PC-9 (cell line): ENCODE results near the gene SYT3.

Experiments
- CTCF ChIP-seq: fragments of 200-600 bp; sonication (generic); conservative IDR thresholded peaks from 2 replicates; pipeline ENCODE4 v1.6.1; 2017; ENCODE audit warnings: mixed run types, antibody characterized with exemption, mild to moderate bottlenecking, moderate library complexity
- EZH2 ChIP-seq: fragments of 200-600 bp; sonication (generic); IDR thresholded peaks from 2 replicates; pipeline ENCODE4 v1.8.0; 2017; ENCODE audit warnings: antibody characterized with exemption, low read depth

- TF ChIP-seq CTCF (no peak), EZH2 (no peak)
Measured at GRCh38 chr19:50667177-50667758, 27.6 kb upstream of the SYT3 start.
